ENCODE measurements around the gene POU3F1. TPM values are rescaled to one million over a fixed set of nuclear protein-coding genes. Genes with fewer than 3 reads are reported as not detected.

The POU3F1 gene
- total RNA-seq, 1 experiment from 2014 or later: 1.1 TPM

- peak; percentile 23 for DNase-seq (ENCODE audit: low read depth)
Observed at GRCh38 chr1:38004284-38005108, 42.1 kb downstream of the POU3F1 start.

- peak; percentile 29 for DNase-seq (ENCODE audit: low read depth)
Observed at GRCh38 chr1:38003261-38004250, 43.0 kb downstream of the POU3F1 start.

GRCh38 chr1:38000529-38001455 is 45.8 kb downstream of the POU3F1 start:
- DNase-seq (ENCODE audit: low read depth): peak; percentile 80

GRCh38 chr1:38000233-38000528 is 46.4 kb downstream of the POU3F1 start:
- no peak for DNase-seq (ENCODE audit: low read depth)

- peak; percentile 84 for DNase-seq (ENCODE audit: low read depth)
Observed at GRCh38 chr1:37999430-38000232, 47.0 kb downstream of the POU3F1 start.

- no peak for DNase-seq (ENCODE audit: low read depth)
Observed at GRCh38 chr1:37998913-37999429, 47.6 kb downstream of the POU3F1 start.

- no peak for DNase-seq (ENCODE audit: low read depth)
Observed at GRCh38 chr1:37998089-37998808, 48.3 kb downstream of the POU3F1 start.

GRCh38 chr1:37997256-37998088 is 49.1 kb downstream of the POU3F1 start:
- no peak for DNase-seq (ENCODE audit: low read depth)

- peak; percentile 89 for DNase-seq (ENCODE audit: low read depth)
Observed at GRCh38 chr1:37995751-37996345, 50.7 kb downstream of the POU3F1 start.

- DNase-seq (ENCODE audit: low read depth): no peak
Observed at GRCh38 chr1:37994886-37995566, 51.6 kb downstream of the POU3F1 start.

Other genes with a start within 250 kb of the POU3F1 start
- 54.1 and 60.5 TPM in 2 replicates for gene C1orf122, start 239.0 kb downstream of the POU3F1 start, total RNA-seq (2014; rRNA removed; shearing (Covaris generic))
- 86.3 and 89.0 TPM in 2 replicates for gene YRDC, start 238.6 kb downstream of the POU3F1 start, total RNA-seq (2014; rRNA removed; shearing (Covaris generic))
- 1.5 and 2.3 TPM in 2 replicates for gene MTF1, start 187.2 kb downstream of the POU3F1 start, total RNA-seq (2014; rRNA removed; shearing (Covaris generic))
- 10.5 and 18.8 TPM in 2 replicates for gene INPP5B, start 99.7 kb downstream of the POU3F1 start, total RNA-seq (2014; rRNA removed; shearing (Covaris generic))
- gene SF3A3, start 56.8 kb downstream of the POU3F1 start, total RNA-seq (2014; rRNA removed; shearing (Covaris generic)): 261 and 383 TPM in 2 replicates
- 25.3 and 33.9 TPM in 2 replicates for gene FHL3, start 41.3 kb downstream of the POU3F1 start, total RNA-seq (2014; rRNA removed; shearing (Covaris generic))
- gene UTP11, start 34.1 kb downstream of the POU3F1 start, total RNA-seq (2014; rRNA removed; shearing (Covaris generic)): 134 and 188 TPM in 2 replicates

Data from Daoy (cell line).